Neural cell (in vitro differentiated cells): ENCODE results near the gene IL1RAPL2.

Source experiments
- EZH2 ChIP-seq: fragments of 200-600, 300-800 bp; shearing (Covaris generic), sonication (generic); IDR thresholded peaks from 2 replicates; pipeline ENCODE4 v1.6.1; 2014; ENCODE audit warnings: antibody characterized with exemption, low read length, borderline replicate concordance, mild to moderate bottlenecking; ENCODE audit not compliant: insufficient read depth, poor library complexity, severe bottlenecking
- MXI1 ChIP-seq: fragments of 450-650 bp; conservative IDR thresholded peaks from 2 replicates; pipeline ENCODE4 v1.6.1; 2014; ENCODE audit warnings: antibody characterized with exemption, mild to moderate bottlenecking; ENCODE audit not compliant: poor library complexity, severe bottlenecking
- POLR2AphosphoS5 ChIP-seq: IDR thresholded peaks from 2 replicates; pipeline ENCODE4 v1.6.1; 2012
- RAD21 ChIP-seq: fragments of 450-650 bp; conservative IDR thresholded peaks from 2 replicates; pipeline ENCODE4 v1.6.1; 2014; ENCODE audit warnings: antibody characterized with exemption, mild to moderate bottlenecking, moderate library complexity
- SMC3 ChIP-seq: fragments of 450-650 bp; conservative IDR thresholded peaks from 2 replicates; pipeline ENCODE4 v1.6.1; 2014; ENCODE audit warnings: antibody characterized with exemption, mild to moderate bottlenecking, moderate library complexity; ENCODE audit not compliant: poor library complexity
- TF ChIP-seq, protein P1 (sequence below): fragments of 450-650 bp; IDR thresholded peaks from 2 replicates; pipeline ENCODE4 v1.5.1; 2014; ENCODE audit warnings: antibody characterized with exemption, mild to moderate bottlenecking, moderate library complexity; ENCODE audit not compliant: poor library complexity, severe bottlenecking
- TF ChIP-seq, protein P2 (sequence below): IDR thresholded peaks from 2 replicates; pipeline ENCODE4 v1.6.1; 2012; ENCODE audit warnings: borderline replicate concordance

DNA sequence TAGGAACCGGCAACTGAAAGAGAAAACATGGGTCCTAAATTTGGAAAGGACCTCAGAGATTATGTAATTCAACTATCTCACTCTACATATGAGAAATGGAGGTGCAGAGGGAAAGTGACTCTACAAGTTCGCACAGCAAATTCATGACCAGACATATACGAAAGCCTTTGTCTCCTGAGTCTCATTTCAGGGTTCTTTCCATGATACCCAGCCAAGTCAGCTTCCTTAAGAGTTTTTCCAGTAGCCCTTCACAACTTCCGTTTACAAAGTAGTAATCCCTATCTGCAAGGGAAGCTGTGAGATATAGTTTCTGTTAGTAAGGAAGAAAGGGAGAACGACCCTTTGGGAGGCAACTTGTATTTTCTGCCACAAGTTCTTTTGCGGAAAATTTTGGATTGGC is 543.9 kb downstream of the IL1RAPL2 start:
- TF ChIP-seq RAD21 = no peak
- TF ChIP-seq, protein P1, sequence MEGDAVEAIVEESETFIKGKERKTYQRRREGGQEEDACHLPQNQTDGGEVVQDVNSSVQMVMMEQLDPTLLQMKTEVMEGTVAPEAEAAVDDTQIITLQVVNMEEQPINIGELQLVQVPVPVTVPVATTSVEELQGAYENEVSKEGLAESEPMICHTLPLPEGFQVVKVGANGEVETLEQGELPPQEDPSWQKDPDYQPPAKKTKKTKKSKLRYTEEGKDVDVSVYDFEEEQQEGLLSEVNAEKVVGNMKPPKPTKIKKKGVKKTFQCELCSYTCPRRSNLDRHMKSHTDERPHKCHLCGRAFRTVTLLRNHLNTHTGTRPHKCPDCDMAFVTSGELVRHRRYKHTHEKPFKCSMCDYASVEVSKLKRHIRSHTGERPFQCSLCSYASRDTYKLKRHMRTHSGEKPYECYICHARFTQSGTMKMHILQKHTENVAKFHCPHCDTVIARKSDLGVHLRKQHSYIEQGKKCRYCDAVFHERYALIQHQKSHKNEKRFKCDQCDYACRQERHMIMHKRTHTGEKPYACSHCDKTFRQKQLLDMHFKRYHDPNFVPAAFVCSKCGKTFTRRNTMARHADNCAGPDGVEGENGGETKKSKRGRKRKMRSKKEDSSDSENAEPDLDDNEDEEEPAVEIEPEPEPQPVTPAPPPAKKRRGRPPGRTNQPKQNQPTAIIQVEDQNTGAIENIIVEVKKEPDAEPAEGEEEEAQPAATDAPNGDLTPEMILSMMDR = no peak
- TF ChIP-seq EZH2 = no peak
- TF ChIP-seq POLR2AphosphoS5 = no peak
- TF ChIP-seq SMC3 = no peak
- TF ChIP-seq, protein P2, sequence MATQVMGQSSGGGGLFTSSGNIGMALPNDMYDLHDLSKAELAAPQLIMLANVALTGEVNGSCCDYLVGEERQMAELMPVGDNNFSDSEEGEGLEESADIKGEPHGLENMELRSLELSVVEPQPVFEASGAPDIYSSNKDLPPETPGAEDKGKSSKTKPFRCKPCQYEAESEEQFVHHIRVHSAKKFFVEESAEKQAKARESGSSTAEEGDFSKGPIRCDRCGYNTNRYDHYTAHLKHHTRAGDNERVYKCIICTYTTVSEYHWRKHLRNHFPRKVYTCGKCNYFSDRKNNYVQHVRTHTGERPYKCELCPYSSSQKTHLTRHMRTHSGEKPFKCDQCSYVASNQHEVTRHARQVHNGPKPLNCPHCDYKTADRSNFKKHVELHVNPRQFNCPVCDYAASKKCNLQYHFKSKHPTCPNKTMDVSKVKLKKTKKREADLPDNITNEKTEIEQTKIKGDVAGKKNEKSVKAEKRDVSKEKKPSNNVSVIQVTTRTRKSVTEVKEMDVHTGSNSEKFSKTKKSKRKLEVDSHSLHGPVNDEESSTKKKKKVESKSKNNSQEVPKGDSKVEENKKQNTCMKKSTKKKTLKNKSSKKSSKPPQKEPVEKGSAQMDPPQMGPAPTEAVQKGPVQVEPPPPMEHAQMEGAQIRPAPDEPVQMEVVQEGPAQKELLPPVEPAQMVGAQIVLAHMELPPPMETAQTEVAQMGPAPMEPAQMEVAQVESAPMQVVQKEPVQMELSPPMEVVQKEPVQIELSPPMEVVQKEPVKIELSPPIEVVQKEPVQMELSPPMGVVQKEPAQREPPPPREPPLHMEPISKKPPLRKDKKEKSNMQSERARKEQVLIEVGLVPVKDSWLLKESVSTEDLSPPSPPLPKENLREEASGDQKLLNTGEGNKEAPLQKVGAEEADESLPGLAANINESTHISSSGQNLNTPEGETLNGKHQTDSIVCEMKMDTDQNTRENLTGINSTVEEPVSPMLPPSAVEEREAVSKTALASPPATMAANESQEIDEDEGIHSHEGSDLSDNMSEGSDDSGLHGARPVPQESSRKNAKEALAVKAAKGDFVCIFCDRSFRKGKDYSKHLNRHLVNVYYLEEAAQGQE = no peak
- no peak for TF ChIP-seq MXI1
